GM13977 (cell line): ENCODE results near the gene RANBP17.

ENCODE experiments used
- DNase-seq: peaks from one replicate; pipeline ENCODE4 v3.0.0; 2012; ENCODE audit warnings: low spot score
- in situ Hi-C: fragments of 300-500 bp; cut with MboI; formaldehyde crosslinking; loops from one replicate; pipeline ENCODE4 v1.12.0; 2022; ENCODE audit warnings: low sequenced_read_pairs, low pct_unique_long_range_greater_than_20kb, mixed read lengths, inconsistent platforms; ENCODE audit not compliant: unreplicated experiment
- TF ChIP-seq, protein P1 (sequence below): IDR thresholded peaks from 2 replicates; pipeline ENCODE4 v1.5.1; 2012; ENCODE audit warnings: mild to moderate bottlenecking, control low read depth; ENCODE audit not compliant: insufficient read depth; ENCODE audit errors: extremely low read depth, missing control alignments

RANBP17 gene

GRCh38 chr5:170875811-170876210, 14.0 kb downstream of the RANBP17 start:
- in situ Hi-C loops = no loop called here
- TF ChIP-seq, protein P1, sequence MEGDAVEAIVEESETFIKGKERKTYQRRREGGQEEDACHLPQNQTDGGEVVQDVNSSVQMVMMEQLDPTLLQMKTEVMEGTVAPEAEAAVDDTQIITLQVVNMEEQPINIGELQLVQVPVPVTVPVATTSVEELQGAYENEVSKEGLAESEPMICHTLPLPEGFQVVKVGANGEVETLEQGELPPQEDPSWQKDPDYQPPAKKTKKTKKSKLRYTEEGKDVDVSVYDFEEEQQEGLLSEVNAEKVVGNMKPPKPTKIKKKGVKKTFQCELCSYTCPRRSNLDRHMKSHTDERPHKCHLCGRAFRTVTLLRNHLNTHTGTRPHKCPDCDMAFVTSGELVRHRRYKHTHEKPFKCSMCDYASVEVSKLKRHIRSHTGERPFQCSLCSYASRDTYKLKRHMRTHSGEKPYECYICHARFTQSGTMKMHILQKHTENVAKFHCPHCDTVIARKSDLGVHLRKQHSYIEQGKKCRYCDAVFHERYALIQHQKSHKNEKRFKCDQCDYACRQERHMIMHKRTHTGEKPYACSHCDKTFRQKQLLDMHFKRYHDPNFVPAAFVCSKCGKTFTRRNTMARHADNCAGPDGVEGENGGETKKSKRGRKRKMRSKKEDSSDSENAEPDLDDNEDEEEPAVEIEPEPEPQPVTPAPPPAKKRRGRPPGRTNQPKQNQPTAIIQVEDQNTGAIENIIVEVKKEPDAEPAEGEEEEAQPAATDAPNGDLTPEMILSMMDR = no peak
- no peak for DNase-seq

DNA sequence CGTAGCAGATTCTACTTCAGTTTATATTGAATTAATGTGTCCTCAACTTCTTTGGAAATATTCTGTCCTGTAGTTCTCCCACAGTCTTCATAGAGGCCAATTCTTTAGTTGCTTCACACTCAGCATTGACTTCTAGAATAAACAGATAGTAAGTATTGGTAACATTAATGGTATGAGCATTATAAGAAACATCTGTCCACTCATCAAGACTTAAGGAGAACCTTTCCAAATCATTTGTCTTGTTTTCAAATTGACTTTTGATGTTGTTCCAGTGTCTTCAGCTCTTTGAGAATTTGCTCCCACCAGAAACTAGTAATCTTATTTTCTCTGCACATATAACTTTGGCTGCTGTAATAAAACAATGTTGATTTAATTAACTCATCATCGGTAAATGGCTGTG, 18.3 kb downstream of the RANBP17 start:
- in situ Hi-C loops = no loop called here
- no peak for DNase-seq
- TF ChIP-seq, protein P1 = no peak

GRCh38 chr5:170882345-170882744, 20.5 kb downstream of the RANBP17 start:
- in situ Hi-C loops = no loop called here
- DNase-seq = no peak
- TF ChIP-seq, protein P1 = no peak

- in situ Hi-C loops = no loop called here
- TF ChIP-seq, protein P1 = no peak
Observed at GRCh38 chr5:170885256-170885655, 23.4 kb downstream of the RANBP17 start.

DNA sequence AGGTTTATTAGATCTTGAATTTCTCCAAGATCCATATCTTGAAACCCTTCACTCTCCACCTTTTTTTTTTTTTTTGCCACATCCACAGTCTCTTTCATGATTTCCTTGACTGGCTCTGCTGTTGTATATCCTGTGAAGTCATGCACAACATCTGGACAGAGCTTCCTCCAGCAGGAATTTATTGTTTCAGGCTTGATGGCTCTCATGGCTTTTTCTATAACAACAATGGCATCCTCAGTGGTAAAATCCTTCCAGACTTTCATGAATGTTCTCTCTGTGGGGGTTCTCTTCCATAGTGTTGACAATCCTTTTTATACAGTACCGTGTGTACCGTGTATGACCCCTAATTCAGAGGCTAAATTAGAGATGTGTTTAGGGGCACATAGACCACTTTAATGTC, 24.0 kb downstream of the RANBP17 start:
- no peak for DNase-seq
- TF ChIP-seq, protein P1 = no peak

More at GRCh38 chr5:170885256-170885655, 23.4 kb downstream of the RANBP17 start:
- DNase-seq = no peak

GRCh38 chr5:170886210-170886894, 24.5 kb downstream of the RANBP17 start:
- TF ChIP-seq, protein P1 = no peak
- in situ Hi-C loops = no loop called here
- no peak for DNase-seq

More for the DNA sequence above, 24.0 kb downstream of the RANBP17 start:
- in situ Hi-C loops = no loop called here
